ENCODE data around the gene PCSK6. TPM values are rescaled to one million over a fixed set of nuclear protein-coding genes. Genes with fewer than 3 reads are reported as not detected.

Gene PCSK6
- total RNA-seq, 2 experiments from 2014 or later, result 0.28 TPM; not detected in 1

- no peaks in the 10 kb centered on the region for H3K9me3 ChIP-seq (ENCODE audit: control insufficient read depth in 1 of 2, insufficient read depth in 1 of 2, low read length in 2 of 2)
- H3K27ac ChIP-seq (ENCODE audit: low read depth in 1 of 2, low read length in 2 of 2), result no peak overlapping the region
- no peak overlapping the region for H3K4me3 ChIP-seq (ENCODE audit: low read length)
- DNase-seq (no peak), ATAC-seq (ENCODE audit: poor library complexity) (no peak)
- Mint-ChIP-seq H3K4me1 (ENCODE audit: low read depth) (peaks cover 4% of the 10 kb centered on the region), H3K36me3 (ENCODE audit: low read depth) (no peaks in the 10 kb centered on the region), H3K9me3 (no peaks in the 10 kb centered on the region), H3K27ac (no peak overlapping the region), H3K4me3 (no peak overlapping the region), H3K27me3 (peaks cover 21% of the 10 kb centered on the region)
- TF ChIP-seq CTCF (IDR thresholded peaks at IDR 0.05), result no peak
- no peaks in the 10 kb centered on the region for H3K36me3 ChIP-seq (ENCODE audit: insufficient read depth, low read length)
- CTCF ChIA-PET, result no interaction called here
- no peaks in the 10 kb centered on the region for H3K4me1 ChIP-seq (ENCODE audit: insufficient read depth, low read length)
- POLR2A ChIA-PET, result no interaction called here
- intact Hi-C loops (cut with DNase I, micrococcal nuclease), result no loop called here
- H3K27me3 ChIP-seq (ENCODE audit: control insufficient read depth in 1 of 2, insufficient read depth in 2 of 2, low read length in 2 of 2), result peaks cover 0 to 2% of the 10 kb centered on the region in 2 experiments
Observed at GRCh38 chr15:101314336-101315125, 175.0 kb downstream of the PCSK6 start.

- H3K27ac Mint-ChIP-seq, result no peak overlapping the region
- ChIA-PET POLR2A (no interaction called here), CTCF (no interaction called here)
- intact Hi-C loops (cut with DNase I, micrococcal nuclease), result no loop called here
- H3K27me3 ChIP-seq (ENCODE audit: control insufficient read depth in 1 of 2, insufficient read depth in 2 of 2, low read length in 2 of 2), result peaks cover 0 to 3% of the 10 kb centered on the region in 2 experiments
- no peak overlapping the region for H3K4me3 ChIP-seq (ENCODE audit: low read length)
- H3K36me3 Mint-ChIP-seq (ENCODE audit: low read depth), result no peaks in the 10 kb centered on the region
- H3K27me3 Mint-ChIP-seq, result peaks cover 21% of the 10 kb centered on the region
- DNase-seq (no peak), ATAC-seq (ENCODE audit: poor library complexity) (no peak)
- no peaks in the 10 kb centered on the region for H3K36me3 ChIP-seq (ENCODE audit: insufficient read depth, low read length)
- H3K9me3 Mint-ChIP-seq, result no peaks in the 10 kb centered on the region
- H3K4me1 ChIP-seq (ENCODE audit: insufficient read depth, low read length), result no peaks in the 10 kb centered on the region
- H3K4me1 Mint-ChIP-seq (ENCODE audit: low read depth), result no peaks in the 10 kb centered on the region
- TF ChIP-seq CTCF (IDR thresholded peaks at IDR 0.05), result no peak
- H3K4me3 Mint-ChIP-seq, result no peak overlapping the region
- no peak overlapping the region for H3K27ac ChIP-seq (ENCODE audit: low read depth in 1 of 2, low read length in 2 of 2)
- H3K9me3 ChIP-seq (ENCODE audit: control insufficient read depth in 1 of 2, insufficient read depth in 1 of 2, low read length in 2 of 2), result no peaks in the 10 kb centered on the region
Observed at GRCh38 chr15:101313041-101313761, 176.3 kb downstream of the PCSK6 start.

- intact Hi-C loops (cut with DNase I, micrococcal nuclease), result no loop called here
- Histone ChIP-seq H3K4me1 (ENCODE audit: insufficient read depth, low read length) (no peaks in the 10 kb centered on the region), H3K4me3 (ENCODE audit: low read length) (no peak overlapping the region), H3K27ac (ENCODE audit: low read depth in 1 of 2, low read length in 2 of 2) (no peak overlapping the region), H3K9me3 (ENCODE audit: control insufficient read depth in 1 of 2, insufficient read depth in 1 of 2, low read length in 2 of 2) (no peaks in the 10 kb centered on the region), H3K27me3 (ENCODE audit: control insufficient read depth in 1 of 2, insufficient read depth in 2 of 2, low read length in 2 of 2) (peaks cover 0 to 2% of the 10 kb centered on the region in 2 experiments), H3K36me3 (ENCODE audit: insufficient read depth, low read length) (no peaks in the 10 kb centered on the region)
- no peak for TF ChIP-seq CTCF (IDR thresholded peaks at IDR 0.05)
- Mint-ChIP-seq H3K4me3 (no peak overlapping the region), H3K27me3 (peaks cover 10% of the 10 kb centered on the region), H3K4me1 (ENCODE audit: low read depth) (no peaks in the 10 kb centered on the region), H3K36me3 (ENCODE audit: low read depth) (no peaks in the 10 kb centered on the region), H3K9me3 (no peaks in the 10 kb centered on the region), H3K27ac (no peak overlapping the region)
- DNase-seq, result no peak
- ChIA-PET CTCF (no interaction called here), POLR2A (no interaction called here)
- ATAC-seq (ENCODE audit: poor library complexity), result no peak
Observed at GRCh38 chr15:101310508-101310907, 179.0 kb downstream of the PCSK6 start.

All from CD4-positive, alpha-beta T cell (primary cell).